Erythroblast (primary cell): Measurements from ENCODE around the gene BUB1B.
A peak's percentile ranks its signal among the peaks of the same experiment; 100 is the strongest.
"Not testable (repeated sequence)": the region's sequence is repeated elsewhere in the genome, so short reads cannot be mapped to it uniquely, and the experiment has no call there.

ENCODE experiments used
- DNase-seq, 2 experiments: peaks; one replicate each; lab custom pipeline; 2025; lab: John Stamatoyannopoulos, UW
- GATA1 ChIP-seq: IDR thresholded peaks from 2 replicates; pipeline ENCODE4 v1.6.1; 2011; ENCODE audit warnings: low read depth, mild to moderate bottlenecking, control low read depth, low read length, moderate library complexity
- POLR2A ChIP-seq: IDR thresholded peaks from 2 replicates; pipeline ENCODE4 v1.6.1; 2011; ENCODE audit warnings: mild to moderate bottlenecking, low read length

BUB1B gene, protein sequence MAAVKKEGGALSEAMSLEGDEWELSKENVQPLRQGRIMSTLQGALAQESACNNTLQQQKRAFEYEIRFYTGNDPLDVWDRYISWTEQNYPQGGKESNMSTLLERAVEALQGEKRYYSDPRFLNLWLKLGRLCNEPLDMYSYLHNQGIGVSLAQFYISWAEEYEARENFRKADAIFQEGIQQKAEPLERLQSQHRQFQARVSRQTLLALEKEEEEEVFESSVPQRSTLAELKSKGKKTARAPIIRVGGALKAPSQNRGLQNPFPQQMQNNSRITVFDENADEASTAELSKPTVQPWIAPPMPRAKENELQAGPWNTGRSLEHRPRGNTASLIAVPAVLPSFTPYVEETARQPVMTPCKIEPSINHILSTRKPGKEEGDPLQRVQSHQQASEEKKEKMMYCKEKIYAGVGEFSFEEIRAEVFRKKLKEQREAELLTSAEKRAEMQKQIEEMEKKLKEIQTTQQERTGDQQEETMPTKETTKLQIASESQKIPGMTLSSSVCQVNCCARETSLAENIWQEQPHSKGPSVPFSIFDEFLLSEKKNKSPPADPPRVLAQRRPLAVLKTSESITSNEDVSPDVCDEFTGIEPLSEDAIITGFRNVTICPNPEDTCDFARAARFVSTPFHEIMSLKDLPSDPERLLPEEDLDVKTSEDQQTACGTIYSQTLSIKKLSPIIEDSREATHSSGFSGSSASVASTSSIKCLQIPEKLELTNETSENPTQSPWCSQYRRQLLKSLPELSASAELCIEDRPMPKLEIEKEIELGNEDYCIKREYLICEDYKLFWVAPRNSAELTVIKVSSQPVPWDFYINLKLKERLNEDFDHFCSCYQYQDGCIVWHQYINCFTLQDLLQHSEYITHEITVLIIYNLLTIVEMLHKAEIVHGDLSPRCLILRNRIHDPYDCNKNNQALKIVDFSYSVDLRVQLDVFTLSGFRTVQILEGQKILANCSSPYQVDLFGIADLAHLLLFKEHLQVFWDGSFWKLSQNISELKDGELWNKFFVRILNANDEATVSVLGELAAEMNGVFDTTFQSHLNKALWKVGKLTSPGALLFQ

DNA sequence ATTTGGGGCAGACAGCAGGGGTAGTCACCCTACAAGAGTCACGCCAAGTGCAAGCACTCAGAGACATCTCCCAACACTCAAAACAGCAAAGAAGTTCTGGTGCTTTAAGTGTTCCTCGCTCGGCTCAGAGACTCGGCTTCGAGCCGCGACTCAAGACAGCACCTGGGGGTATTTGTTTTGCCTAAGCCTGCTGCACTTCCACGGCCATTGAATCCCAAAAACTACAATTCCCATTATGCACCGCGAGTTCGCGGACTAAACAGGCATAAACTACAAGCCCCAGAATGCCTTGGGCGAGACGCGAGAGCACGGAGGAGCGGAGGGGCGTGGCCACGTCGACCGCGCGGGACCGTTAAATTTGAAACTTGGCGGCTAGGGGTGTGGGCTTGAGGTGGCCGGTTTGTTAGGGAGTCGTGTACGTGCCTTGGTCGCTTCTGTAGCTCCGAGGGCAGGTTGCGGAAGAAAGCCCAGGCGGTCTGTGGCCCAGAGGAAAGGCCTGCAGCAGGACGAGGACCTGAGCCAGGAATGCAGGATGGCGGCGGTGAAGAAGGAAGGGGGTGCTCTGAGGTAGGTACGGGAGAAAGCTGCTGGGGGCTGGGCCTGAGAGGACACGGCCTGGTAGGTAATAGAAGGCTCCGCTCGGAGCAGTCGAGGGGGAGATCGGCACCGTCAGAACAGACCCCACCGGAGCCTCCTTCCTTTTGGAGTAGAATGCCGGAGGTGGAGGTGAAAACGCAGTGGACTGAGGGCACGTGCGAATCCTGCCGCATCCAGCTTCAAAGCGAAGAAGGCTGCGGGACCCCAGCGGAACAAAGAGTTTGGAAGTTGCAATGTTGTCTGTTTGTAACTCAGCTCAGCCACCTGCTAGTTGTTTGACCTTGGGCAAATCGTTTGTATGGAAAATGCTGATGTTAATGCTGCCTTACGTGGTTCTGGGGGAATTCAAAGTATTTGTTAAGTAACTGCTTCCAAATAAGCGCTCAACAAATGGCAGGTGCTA lies at the start of gene BUB1B:
Gene BUB1B (plus strand): TSS at position 381 of the 1,000 bp plus-strand sequence. CDS start 152 bp downstream, at position 533.
- peak; percentile 87 for TF ChIP-seq POLR2A
- TF ChIP-seq GATA1: no peak
- peak; percentile 96 to 97 for DNase-seq

DNA sequence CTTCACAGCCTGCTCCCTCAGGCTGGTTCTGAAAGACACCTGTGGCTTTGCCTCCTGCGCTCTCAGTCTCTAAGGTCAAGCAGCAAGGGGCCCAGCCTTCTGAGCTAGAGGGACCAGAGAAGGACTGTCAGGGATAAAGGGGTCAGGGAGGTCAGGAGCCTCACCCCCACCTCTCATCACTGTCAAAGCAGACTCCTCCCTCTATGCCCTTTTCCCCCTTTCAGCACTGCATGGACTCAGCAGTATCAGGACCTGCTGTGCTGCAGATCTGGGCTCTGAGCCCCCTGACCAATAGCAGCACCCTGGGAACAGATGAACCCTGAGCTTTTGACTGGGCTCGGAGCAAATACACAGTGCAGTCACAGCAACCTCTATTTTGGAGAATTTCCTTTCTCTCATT lies 49.0 kb upstream of the BUB1B start:
- DNase-seq: no peak
- TF ChIP-seq POLR2A (no peak), GATA1 (no peak)

DNA sequence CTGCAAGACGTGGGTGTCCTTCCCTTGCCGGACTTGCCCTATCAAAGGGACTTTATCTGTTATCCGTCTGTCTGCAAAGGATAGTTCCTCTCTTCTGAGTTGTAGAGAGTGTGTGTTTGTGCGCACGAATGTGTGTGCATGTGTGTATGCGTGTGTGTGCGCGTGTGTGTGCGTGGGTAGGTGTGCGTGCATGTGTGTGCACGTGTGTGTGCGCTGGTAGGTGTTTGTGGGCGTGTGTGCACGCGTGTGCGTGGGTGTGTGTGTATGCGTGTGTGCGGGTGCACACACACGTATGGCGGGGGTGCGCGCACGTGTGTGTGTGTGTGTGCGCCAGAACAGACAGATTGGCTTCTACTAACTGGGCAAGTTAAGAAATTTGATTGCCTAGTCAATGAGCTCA lies 48.1 kb upstream of the BUB1B start:
- no peak for DNase-seq
- no peak for TF ChIP-seq POLR2A

DNA sequence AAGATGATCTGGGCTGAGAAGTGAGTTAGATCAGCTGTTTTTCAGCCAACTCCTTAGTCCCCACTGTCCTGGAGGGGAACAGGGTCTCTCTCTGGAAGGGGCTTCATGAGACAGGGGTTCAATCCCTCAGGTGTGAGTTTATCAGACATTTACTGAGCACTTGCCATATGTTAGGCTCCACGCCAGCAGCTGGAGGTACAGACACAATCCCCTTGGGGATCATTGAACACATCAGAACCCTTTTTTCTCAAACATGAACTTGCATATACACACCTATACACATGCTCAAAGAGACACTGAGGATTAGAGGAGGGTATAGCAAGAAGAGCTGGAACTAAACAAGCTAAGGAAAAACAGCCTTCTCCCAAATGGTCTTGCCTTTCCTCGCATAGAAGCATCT lies 46.7 kb upstream of the BUB1B start:
- no peak for DNase-seq
- TF ChIP-seq GATA1 (no peak), POLR2A (no peak)

DNA sequence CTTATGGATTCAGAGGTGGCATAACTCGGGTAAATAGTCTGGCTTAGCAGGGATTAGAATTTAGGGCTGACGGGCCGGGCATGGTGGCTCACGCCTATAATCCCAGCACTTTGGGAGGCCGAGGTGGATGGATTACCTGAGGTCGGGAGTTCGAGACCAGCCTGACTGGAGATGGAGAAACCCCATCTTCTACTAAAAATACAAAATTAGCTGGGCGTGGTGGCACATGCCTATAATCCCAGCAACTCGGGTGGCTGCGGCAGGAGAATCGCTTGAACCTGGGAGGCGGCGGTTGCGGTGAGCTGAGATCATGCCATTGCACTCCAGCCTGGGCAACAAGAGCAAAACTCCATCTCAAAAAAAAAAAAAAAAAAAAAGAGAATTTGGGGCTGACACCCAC lies 45.8 kb upstream of the BUB1B start:
- DNase-seq: not testable (repeated sequence)

DNA sequence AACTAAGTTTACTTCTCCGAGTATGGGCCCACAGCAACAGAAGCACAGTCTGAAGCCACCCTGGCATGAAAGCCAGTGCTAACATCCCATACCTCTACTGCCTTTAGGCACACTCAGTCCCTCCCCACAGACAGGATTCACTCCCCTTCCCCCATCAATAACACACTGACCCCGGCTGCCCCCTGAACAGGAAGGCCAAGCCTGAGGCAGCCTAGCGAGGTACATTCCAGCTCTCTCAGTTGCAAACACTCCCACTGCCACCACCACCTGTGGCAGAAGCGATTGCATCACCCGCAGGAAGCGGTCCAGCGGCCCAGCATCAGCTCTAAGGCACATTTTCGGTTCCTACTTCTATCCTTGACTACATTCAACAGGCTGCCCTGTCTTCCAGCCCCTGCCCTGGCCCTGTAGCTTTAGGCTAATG lies 45.2 kb upstream of the BUB1B start:
- DNase-seq: no peak
- no peak for TF ChIP-seq GATA1
- TF ChIP-seq POLR2A: no peak

DNA sequence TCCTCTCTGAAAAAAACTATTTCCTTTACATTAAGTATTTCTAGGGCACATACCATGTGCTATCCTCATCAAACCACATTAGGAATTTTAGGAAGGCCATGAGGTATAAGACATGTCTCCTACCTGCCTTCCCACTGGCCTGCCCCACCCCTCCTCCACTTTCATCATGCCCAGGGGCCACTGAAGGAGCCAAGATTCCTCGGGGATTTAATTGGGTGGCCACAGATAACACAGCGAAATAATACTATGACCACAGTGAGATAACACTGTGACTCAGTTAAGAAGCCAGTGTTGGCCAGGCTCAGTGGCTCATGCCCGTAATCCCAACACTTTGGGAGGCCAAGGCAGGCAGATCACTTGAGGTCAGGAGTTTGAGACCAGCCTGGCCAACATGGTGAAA lies 42.4 kb upstream of the BUB1B start:
- DNase-seq: no peak
- TF ChIP-seq POLR2A: no peak

DNA sequence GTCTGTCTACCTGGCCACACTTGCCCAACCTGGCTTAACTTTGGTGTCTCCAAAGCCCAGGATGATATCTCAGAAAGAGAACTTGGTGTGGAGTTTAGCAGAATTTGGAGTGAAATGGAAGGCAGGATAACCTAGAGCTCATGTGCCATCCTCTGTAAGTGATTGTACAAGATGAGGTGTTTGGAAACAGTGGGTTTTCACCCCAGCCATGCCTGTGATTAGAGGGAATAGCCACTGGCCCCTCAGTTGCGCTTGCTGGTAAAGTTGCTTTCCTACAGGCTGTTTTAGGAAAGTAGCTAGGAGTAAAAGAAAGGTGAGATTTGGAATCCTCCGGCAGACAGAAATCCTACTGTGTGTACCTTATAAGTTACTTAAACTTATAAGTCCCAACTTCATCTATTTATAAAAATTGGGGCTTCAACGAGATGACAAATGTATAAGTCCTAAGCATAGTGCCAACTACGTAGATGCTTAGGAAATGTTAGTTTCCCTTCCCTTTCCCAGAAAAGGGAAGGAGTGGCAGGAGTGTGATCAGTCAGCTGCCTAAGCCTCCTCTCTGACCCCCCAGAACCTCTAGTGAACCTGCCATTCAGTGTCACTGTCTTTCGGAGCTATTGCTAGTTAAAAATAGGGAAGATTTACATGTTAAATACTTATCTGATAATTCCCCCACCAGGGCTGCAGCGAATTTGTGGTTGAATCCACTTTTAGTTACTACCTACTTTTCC lies 38.8 kb upstream of the BUB1B start:
- no peak for DNase-seq
- no peak for TF ChIP-seq POLR2A
- no peak for TF ChIP-seq GATA1

DNA sequence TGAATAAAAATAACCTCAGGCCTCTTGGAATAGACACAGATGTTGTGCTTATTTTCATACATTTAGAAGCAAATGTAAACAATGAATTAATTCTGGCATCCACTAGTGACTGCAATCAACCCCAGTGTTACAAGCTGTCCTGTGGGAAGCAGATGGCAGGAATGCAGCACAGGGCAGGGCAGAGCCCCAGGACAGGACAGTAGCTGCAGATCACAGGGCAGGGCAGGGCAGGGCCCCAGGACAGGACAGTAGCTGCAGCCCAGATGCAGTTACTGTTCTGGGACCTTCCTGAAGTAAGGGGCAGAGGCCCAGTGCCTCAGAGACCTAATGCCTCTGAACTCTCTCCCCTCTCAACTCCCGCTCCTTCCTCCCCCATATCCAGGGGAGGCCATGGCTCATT lies 37.9 kb upstream of the BUB1B start:
- DNase-seq: not testable (repeated sequence)

DNA sequence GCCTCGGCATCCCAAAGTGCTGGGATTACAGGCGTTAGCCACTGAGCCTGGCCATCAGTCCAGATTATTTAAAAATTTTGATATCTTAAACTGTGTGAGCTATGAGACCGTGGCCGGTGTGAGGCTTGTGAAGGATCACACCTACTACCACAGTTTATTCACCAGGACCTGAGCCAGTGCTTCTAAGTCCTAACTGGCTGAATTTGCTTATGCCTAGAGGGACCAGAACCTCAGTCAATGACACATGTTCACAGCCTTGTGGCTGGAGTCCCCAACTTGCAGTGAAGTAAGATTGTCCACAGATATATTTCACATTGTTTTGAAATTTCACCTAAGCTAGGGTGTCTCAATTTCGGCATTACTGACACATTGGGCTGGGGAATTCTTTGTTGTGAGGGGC lies 37.0 kb upstream of the BUB1B start:
- DNase-seq: not testable (repeated sequence)

DNA sequence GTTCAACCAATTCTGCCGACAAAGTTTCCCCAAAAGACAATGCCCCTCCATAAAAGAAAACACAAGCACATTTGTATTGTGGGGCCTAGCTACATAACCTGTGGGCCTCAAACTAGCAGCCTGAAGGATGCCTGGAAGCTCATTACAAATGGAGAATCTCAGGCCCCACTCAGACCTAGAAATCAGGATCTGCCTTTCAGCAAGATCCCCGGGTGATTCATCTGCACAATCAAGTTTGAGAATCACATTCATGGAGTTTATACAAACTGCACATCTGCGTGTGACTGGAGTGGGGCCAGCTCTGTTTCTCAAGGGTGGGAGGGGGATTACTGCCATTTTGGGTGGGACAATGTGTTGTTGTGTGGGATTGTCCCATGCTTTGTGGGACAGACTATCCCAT lies 36.5 kb upstream of the BUB1B start:
- DNase-seq: not testable (repeated sequence)

DNA sequence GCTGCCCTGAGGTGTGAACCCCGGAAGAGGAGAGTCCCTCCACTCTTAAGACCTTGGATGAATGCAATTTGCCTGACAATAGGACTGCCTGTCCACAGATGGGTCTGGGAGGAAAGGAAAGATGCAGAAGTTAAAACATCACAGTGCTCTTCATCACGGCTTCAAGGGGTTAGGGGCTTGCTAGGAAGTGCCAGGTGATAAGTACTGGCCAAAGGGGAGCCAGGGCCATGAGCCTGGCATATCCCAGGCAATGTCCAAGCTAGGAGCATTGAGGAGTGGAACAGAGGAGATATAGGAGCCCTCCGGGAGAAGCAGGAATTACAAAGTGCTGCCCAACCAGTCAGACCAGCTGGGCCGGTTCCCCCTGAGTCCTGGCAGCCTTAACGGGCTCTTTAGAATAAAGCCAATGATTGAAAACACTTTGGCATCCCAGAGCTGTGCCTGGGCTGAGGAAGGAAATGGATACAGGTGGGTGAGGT lies 36.0 kb upstream of the BUB1B start:
- not testable (repeated sequence) for DNase-seq

DNA sequence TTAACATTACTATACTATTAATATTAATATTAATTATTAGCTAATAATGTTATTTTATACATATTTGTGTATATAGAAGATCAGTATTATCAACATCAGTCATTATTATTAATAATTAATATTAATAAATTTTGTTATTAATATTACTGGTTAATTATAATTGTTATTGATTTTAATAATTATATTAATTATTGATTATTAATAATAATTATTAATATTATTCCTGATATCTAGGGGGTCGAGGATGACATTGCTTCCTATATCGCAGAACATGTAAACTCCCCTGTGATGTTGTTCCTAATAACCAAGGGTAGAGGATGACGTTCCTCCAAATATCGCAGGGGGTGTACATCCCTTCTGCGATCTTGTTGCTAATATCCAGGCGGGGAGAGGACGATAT lies 34.9 kb upstream of the BUB1B start:
- no peak for TF ChIP-seq POLR2A
- no peak for TF ChIP-seq GATA1
- no peak for DNase-seq
